SU-DHL-6 (cell line): ENCODE data around the gene LUZP1.

ENCODE experiments used
- EZH2phosphoT487 ChIP-seq: fragments of 200-600 bp; sonication (generic), shearing (Covaris generic); conservative IDR thresholded peaks from 2 replicates; pipeline ENCODE4 v1.6.1; 2018; ENCODE audit warnings: mild to moderate bottlenecking, antibody characterized with exemption, low read length, moderate library complexity, mixed read lengths
- TF ChIP-seq, protein P1 (sequence below): fragments of 200-600 bp; sonication (generic); IDR thresholded peaks from one replicate; pipeline ENCODE4 v1.5.1; 2017; ENCODE audit warnings: antibody characterized with exemption, mild to moderate bottlenecking, low read length, moderate library complexity; ENCODE audit not compliant: insufficient read depth, poor library complexity, severe bottlenecking

DNA sequence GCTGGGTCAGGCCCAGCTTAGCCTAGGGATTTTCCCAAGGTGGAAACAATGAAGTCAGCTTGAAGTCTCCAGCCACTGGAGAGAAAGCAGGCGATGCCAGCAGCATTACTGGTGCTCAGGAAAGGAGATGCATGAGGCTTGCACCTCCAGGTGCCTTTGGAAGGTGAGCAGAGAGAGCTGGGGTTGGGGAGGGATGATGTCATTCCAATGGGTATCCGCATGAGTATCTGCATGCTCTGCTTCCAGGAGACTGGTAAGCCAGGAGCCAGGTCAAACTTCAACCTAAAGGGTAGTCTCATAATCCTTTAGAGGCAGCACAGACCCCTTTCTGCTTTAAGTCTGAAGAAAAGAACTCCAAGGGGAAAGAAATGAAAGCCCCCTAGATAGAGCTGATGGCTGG lies 80.6 kb downstream of the LUZP1 start:
- TF ChIP-seq, protein P1, sequence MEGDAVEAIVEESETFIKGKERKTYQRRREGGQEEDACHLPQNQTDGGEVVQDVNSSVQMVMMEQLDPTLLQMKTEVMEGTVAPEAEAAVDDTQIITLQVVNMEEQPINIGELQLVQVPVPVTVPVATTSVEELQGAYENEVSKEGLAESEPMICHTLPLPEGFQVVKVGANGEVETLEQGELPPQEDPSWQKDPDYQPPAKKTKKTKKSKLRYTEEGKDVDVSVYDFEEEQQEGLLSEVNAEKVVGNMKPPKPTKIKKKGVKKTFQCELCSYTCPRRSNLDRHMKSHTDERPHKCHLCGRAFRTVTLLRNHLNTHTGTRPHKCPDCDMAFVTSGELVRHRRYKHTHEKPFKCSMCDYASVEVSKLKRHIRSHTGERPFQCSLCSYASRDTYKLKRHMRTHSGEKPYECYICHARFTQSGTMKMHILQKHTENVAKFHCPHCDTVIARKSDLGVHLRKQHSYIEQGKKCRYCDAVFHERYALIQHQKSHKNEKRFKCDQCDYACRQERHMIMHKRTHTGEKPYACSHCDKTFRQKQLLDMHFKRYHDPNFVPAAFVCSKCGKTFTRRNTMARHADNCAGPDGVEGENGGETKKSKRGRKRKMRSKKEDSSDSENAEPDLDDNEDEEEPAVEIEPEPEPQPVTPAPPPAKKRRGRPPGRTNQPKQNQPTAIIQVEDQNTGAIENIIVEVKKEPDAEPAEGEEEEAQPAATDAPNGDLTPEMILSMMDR, result no peak
- TF ChIP-seq EZH2phosphoT487, result no peak
